B cell (primary cell): ENCODE measurements around the gene KRT5. TPM values are rescaled to one million over a fixed set of nuclear protein-coding genes. Genes with fewer than 3 reads are reported as not detected.

Experiments
- ATAC-seq: fragments of 200-7000 bp; cut with Tn5 transposase; one replicate; pipeline ENCODE4 v1.10.0; 2021; ENCODE audit warnings: low read depth, mild to moderate bottlenecking, moderate number of reproducible peaks, moderate library complexity
- CTCF ChIA-PET: fragments of 350-600 bp; sonication (Branson Sonifier 250); formaldehyde crosslinking; loops from one replicate; lab custom pipeline; 2021; ENCODE audit warnings: antibody characterized with exemption, inconsistent platforms; lab: Charles Lee
- POLR2A ChIA-PET: fragments of 350-600 bp; sonication (Branson Sonifier 250); formaldehyde crosslinking; loops from one replicate; lab custom pipeline; 2021; ENCODE audit warnings: antibody characterized with exemption; lab: Charles Lee
- DNase-seq: peaks from one replicate; pipeline ENCODE4 v3.0.0; 2013
- H2AFZ ChIP-seq: 2 replicates; pipeline ENCODE4 v1.6.1; 2012; ENCODE audit warnings: mild to moderate bottlenecking, low read depth, low read length; ENCODE audit not compliant: insufficient read depth, poor library complexity, severe bottlenecking
- H3K27ac ChIP-seq, 2 donors: 1 replicate in 1 of 2; 2 replicates in 1 of 2; pipeline ENCODE4 v1.5.1; 2012 to 2013; ENCODE audit warnings: low read length in 2 of 2, mild to moderate bottlenecking in 2 of 2, moderate library complexity in 1 of 2
- H3K27me3 ChIP-seq, 4 experiments: fragments of 200-600 bp in 1 of 4; sonication (generic) in 1 of 4; replicated peaks in 1 of 4; 1 replicate in 2 of 4; 2 replicates in 2 of 4; pipeline versions ENCODE4 v1.6.1 to v1.7.0; 2013 to 2016; ENCODE audit warnings: low read length in 3 of 4, mild to moderate bottlenecking in 2 of 4, mixed read lengths in 1 of 4, moderate library complexity in 1 of 4; ENCODE audit not compliant: insufficient read depth in 4 of 4, control insufficient read depth in 3 of 4; ENCODE audit errors: control extremely low read depth in 1 of 4
- H3K36me3 ChIP-seq, 2 experiments: replicated peaks in 1 of 2; 1 replicate in 1 of 2; 2 replicates in 1 of 2; pipeline versions ENCODE4 v1.6.1 to v1.7.1; 2013; ENCODE audit warnings: low read length in 1 of 2; ENCODE audit not compliant: insufficient read depth in 2 of 2, control insufficient read depth in 1 of 2; ENCODE audit errors: control extremely low read depth in 1 of 2, extremely low read depth in 1 of 2
- H3K4me1 ChIP-seq, 2 donors: fragments of 200-600 bp in 1 of 2; sonication (generic) in 1 of 2; 1 replicate in 1 of 2; 2 replicates in 1 of 2; pipeline versions ENCODE4 v1.5.1 to v1.6.1; 2013 to 2017; ENCODE audit warnings: low read length in 2 of 2; ENCODE audit not compliant: control insufficient read depth in 2 of 2, insufficient read depth in 2 of 2
- H3K4me2 ChIP-seq: replicated peaks from 2 replicates; pipeline ENCODE3; 2012; ENCODE audit warnings: mild to moderate bottlenecking, low read depth, low read length; ENCODE audit not compliant: poor library complexity, severe bottlenecking
- H3K4me3 ChIP-seq, 5 experiments: fragments of 200-600 bp in 1 of 5; sonication (generic) in 1 of 5; 1 replicate in 3 of 5; 2 replicates in 2 of 5; pipeline versions ENCODE4 v1.5.1 to v1.7.0; 2011 to 2016; ENCODE audit warnings: low read length in 4 of 5, mild to moderate bottlenecking in 4 of 5, low read depth in 2 of 5, control low read depth in 1 of 5, moderate library complexity in 1 of 5; ENCODE audit not compliant: insufficient read depth in 1 of 5; ENCODE audit errors: control extremely low read depth in 1 of 5, extremely low read depth in 1 of 5
- H3K79me2 ChIP-seq: fragments of 200-600 bp; sonication (generic); one replicate; pipeline ENCODE4 v1.6.0; 2016; ENCODE audit warnings: low read length; ENCODE audit not compliant: control insufficient read depth, insufficient read depth
- H3K9ac ChIP-seq: fragments of 200-600 bp; sonication (generic); 2 replicates; pipeline ENCODE4 v1.6.1; 2017; ENCODE audit warnings: mild to moderate bottlenecking, low read length, moderate library complexity
- H3K9me3 ChIP-seq, 3 donors: one replicate each; pipeline versions ENCODE4 v1.6.1 to v1.7.1; 2013; ENCODE audit warnings: low read length in 2 of 3; ENCODE audit not compliant: control insufficient read depth in 2 of 3, insufficient read depth in 1 of 3; ENCODE audit errors: control extremely low read depth in 1 of 3
- H4K20me1 ChIP-seq: 2 replicates; pipeline ENCODE4 v1.6.0; 2012; ENCODE audit warnings: mild to moderate bottlenecking, low read length; ENCODE audit not compliant: insufficient read depth, control insufficient read depth, poor library complexity, severe bottlenecking
- H3K27ac Mint-ChIP-seq: one replicate; pipeline ENCODE4 v1.8.0; 2021; ENCODE audit warnings: mixed read lengths
- H3K27me3 Mint-ChIP-seq: one replicate; pipeline ENCODE4 v1.8.0; 2021; ENCODE audit warnings: mixed read lengths
- H3K4me1 Mint-ChIP-seq: one replicate; pipeline ENCODE4 v1.8.0; 2021; ENCODE audit warnings: mixed read lengths
- H3K4me3 Mint-ChIP-seq: one replicate; pipeline ENCODE4 v1.8.0; 2021; ENCODE audit warnings: mixed read lengths
- H3K9me3 Mint-ChIP-seq: one replicate; pipeline ENCODE4 v1.8.0; 2022; ENCODE audit warnings: mixed read lengths; ENCODE audit not compliant: insufficient read depth
- CTCF ChIP-seq: fragments of 200-600 bp; IDR thresholded peaks from one replicate; pipeline ENCODE4 v1.8.0; 2022; ENCODE audit warnings: antibody characterized with exemption, mild to moderate bottlenecking
- EZH2 ChIP-seq: IDR thresholded peaks from 2 replicates; pipeline ENCODE4 v1.6.1; 2012; ENCODE audit warnings: borderline replicate concordance, low read depth, mild to moderate bottlenecking, moderate library complexity, low read length; ENCODE audit not compliant: insufficient read depth, poor library complexity, severe bottlenecking
- WGBS: methylation state at CpG from one replicate; pipeline ENCODE4 v1.1.5; 2013; ENCODE audit warnings: missing lambda C conversion rate; ENCODE audit not compliant: insufficient coverage; 5-methylcytosine and 5-hydroxymethylcytosine counted together
- intact Hi-C: fragments of 100-400 bp; cut with micrococcal nuclease; formaldehyde crosslinking; loops from one replicate; pipeline ENCODE4 v1.10.0; 2022
- polyA plus RNA-seq: library from polyadenylated mRNA; depleted of rRNA; stranded (reverse); fragments of >200 nt; gene quantifications from 2 replicates; pipeline ENCODE4 v1.2.3, GENCODE V29; 2012
- total RNA-seq, 2 donors: library from RNA; stranded (reverse); fragments of 120-200 nt in 1 of 2; gene quantifications; 1 replicate in 1 of 2; 2 replicates in 1 of 2; pipeline versions ENCODE4 v1.2.3 to v1.2.4, GENCODE V29; 2013 to 2022

KRT5 gene
- total and polyA plus RNA-seq, 2 donors (not counting 1 experiment from before 2014, with no cell fraction given): not detected

- H3K36me3 ChIP-seq: no peaks in the 10 kb centered on the region
- no peak overlapping the region for H3K4me3 Mint-ChIP-seq
- H3K27me3 ChIP-seq: no peaks in the 10 kb centered on the region
Observed at GRCh38 chr12:52517005-52517835, 3.0 kb downstream of the KRT5 start.

More at GRCh38 chr12:52517005-52517835, 3.0 kb downstream of the KRT5 start:
- H3K4me3 ChIP-seq: no peak overlapping the region
- H2AFZ ChIP-seq: no peak overlapping the region
- no peak overlapping the region for H3K27ac Mint-ChIP-seq
- H3K79me2 ChIP-seq: no peaks in the 10 kb centered on the region
- peaks cover 0 to 5% (median 0%) of the 10 kb centered on the region in 3 donors for H3K9me3 ChIP-seq
- H4K20me1 ChIP-seq: no peaks in the 10 kb centered on the region
- H3K4me2 ChIP-seq: no peak overlapping the region
- H3K4me1 ChIP-seq: no peaks in the 10 kb centered on the region
- H3K4me1 Mint-ChIP-seq: no peaks in the 10 kb centered on the region
- no peaks in the 10 kb centered on the region for H3K9me3 Mint-ChIP-seq
- intact Hi-C loops: no loop called here
- DNase-seq: no peak
- H3K27me3 Mint-ChIP-seq: peaks cover 18% of the 10 kb centered on the region
- CTCF ChIA-PET: no interaction called here
- no peak overlapping the region for H3K27ac ChIP-seq
- ATAC-seq: no peak
- TF ChIP-seq EZH2 (no peak), CTCF (no peak)
- WGBS: 91% methylated on average over 11 of the region's 14 CpGs
- no peak overlapping the region for H3K9ac ChIP-seq
- POLR2A ChIA-PET: no interaction called here
